ENCODE measurements around the gene BCL2L15. TPM values are rescaled to one million over a fixed set of nuclear protein-coding genes. Genes with fewer than 3 reads are reported as not detected.

Gene BCL2L15
- total RNA-seq, 1 donor: under 0.01 TPM

DNA sequence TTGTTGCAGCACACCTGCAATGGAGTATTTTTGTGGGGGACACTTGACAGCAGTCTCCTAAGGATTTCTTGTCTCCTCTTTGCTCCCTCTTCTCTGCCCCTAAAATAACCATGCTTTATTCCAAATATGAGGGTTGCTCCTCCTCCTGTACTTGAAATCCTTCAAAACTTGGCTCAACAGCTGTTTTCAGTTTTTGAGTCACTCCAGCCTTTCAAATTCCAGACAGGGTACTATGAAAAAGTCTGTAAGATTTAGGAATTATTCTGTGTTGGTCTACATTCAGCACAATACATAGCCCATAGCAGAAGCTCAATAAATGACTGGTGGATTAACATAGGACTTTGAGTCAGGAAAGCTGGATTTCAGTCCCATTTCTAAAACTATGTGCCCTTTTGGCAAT lies 11.7 kb upstream of the BCL2L15 start:
- H3K4me3 ChIP-seq (ENCODE audit: low read depth, low read length): no peak overlapping the region
- DNase-seq (ENCODE audit: low read depth): no peak
- TF ChIP-seq, protein P1, sequence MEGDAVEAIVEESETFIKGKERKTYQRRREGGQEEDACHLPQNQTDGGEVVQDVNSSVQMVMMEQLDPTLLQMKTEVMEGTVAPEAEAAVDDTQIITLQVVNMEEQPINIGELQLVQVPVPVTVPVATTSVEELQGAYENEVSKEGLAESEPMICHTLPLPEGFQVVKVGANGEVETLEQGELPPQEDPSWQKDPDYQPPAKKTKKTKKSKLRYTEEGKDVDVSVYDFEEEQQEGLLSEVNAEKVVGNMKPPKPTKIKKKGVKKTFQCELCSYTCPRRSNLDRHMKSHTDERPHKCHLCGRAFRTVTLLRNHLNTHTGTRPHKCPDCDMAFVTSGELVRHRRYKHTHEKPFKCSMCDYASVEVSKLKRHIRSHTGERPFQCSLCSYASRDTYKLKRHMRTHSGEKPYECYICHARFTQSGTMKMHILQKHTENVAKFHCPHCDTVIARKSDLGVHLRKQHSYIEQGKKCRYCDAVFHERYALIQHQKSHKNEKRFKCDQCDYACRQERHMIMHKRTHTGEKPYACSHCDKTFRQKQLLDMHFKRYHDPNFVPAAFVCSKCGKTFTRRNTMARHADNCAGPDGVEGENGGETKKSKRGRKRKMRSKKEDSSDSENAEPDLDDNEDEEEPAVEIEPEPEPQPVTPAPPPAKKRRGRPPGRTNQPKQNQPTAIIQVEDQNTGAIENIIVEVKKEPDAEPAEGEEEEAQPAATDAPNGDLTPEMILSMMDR (IDR thresholded peaks at IDR 0.05; ENCODE audit: insufficient read depth, low read depth, low read length): no peak

DNA sequence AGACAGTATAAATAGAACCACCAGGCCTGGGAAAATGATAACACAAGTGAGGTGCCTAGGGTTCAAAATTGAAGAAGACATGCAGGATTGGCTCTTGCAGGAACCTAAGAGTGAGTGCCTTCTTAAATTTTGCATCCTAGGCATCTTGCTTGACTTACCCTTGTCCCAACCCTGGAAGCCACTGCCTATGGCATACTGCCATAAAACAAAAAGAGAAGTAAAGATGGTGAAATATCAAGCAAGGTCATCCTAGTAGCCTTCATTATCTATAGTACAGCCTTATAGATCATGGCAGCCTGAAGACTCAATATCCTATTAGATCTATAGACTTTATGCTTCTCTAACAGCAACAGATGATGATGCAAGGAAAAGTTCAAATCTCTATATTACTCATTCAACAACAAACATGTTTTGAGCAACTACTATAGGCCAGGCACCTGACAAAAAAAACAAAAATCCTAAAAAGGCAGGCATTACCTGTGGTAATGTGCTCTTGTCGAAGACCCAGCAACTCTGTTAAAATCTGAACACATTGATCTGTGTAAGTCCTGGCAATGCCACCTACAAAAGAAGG lies 10.9 kb upstream of the BCL2L15 start:
- H3K4me3 ChIP-seq (ENCODE audit: low read depth, low read length): no peak overlapping the region
- TF ChIP-seq, protein P1 (IDR thresholded peaks at IDR 0.05; ENCODE audit: insufficient read depth, low read depth, low read length): no peak
- DNase-seq (ENCODE audit: low read depth): no peak

DNA sequence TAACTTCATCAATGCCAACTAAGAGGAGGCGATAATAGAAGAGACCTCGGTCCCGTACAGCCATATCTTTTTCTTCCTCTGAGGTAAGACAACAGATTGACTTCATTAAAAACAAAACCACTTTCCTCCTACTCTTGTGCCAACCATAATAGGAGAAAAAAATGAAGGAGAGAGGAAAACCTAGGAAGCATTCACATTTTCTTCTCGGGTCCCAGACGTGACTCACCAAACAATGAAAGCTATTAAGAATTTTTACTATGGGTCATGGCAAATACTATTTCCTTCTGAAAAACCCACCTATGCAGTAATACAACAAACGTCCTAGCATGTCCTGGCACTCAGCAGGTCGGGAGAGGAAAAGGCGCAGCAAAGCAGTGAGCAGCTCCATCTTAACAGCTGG lies 8.6 kb upstream of the BCL2L15 start:
- TF ChIP-seq, protein P1 (IDR thresholded peaks at IDR 0.05; ENCODE audit: insufficient read depth, low read depth, low read length): no peak
- H3K4me3 ChIP-seq (ENCODE audit: low read depth, low read length): no peak overlapping the region
- DNase-seq (ENCODE audit: low read depth): no peak

DNA sequence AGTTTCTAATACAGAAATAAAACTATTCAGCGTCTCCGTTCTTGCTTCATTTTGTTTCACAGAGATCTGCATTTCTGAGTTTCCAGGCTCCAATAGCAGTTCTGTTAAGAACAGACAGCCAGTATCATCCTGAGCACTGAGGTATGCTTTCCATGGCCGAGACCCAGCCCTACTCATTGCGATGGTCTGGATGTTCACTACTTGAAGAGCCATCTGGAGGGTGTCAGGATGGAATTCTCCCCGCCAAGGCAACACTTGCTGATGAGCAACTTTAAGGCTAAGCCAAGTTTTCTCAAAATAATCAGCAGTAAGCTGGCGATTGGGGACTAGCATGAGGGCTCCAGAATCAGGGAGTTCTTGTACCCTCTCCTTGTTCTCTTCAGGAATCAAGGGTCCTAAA lies 7.7 kb upstream of the BCL2L15 start:
- no peak overlapping the region for H3K4me3 ChIP-seq (ENCODE audit: low read depth, low read length)
- TF ChIP-seq, protein P1 (IDR thresholded peaks at IDR 0.05; ENCODE audit: insufficient read depth, low read depth, low read length): no peak
- DNase-seq (ENCODE audit: low read depth): no peak

DNA sequence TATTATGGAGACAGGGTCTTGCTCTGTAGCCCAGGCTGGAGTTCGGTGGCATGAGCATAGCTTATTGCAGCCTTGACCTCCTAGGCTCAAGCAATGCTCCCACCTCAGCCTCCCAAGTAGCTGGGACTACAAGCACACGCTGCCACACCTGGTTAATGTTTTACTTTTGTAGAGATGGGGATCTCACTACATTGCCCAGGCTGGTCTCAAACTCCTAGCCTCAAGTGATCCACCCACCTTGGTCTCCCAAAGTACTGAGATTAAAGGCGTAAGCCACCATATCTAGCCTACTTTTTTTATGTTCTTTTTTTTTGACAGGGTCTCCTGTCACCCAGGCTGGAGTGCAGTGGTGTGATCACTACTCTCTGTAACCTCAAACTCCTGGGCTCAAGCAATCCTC lies 5.9 kb upstream of the BCL2L15 start:
- no peak for DNase-seq (ENCODE audit: low read depth)
- H3K4me3 ChIP-seq (ENCODE audit: low read depth, low read length): no peak overlapping the region
- TF ChIP-seq, protein P1 (IDR thresholded peaks at IDR 0.05; ENCODE audit: insufficient read depth, low read depth, low read length): no peak

DNA sequence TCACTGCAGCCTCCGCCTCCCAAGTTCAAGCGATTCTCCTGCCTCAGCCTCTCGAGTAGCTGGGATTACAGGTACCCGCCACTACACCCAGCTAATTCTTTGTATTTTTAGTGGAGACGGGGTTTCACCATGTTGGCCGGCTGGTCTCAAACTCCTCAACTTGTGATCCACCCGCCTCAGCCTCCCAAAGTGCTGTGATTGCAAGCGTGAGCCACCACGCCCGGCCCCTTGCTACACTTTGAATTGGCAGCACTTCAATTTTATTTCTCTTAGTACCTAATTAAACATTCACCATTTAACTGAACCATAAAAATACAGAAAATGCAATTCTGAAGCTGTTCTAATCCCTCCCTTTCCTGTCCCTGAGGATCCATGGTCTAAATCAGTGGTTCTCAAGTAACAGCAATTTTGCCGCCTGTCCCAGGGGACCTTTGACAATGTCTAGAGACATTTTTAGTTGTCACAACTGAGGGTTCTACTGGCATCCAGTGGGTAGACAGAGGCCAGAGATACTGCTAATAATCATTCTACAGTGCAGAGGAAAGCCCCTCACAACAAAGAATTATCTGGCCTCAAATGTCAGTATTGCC lies 4.3 kb upstream of the BCL2L15 start:
- TF ChIP-seq, protein P1 (IDR thresholded peaks at IDR 0.05; ENCODE audit: insufficient read depth, low read depth, low read length): no peak
- no peak overlapping the region for H3K4me3 ChIP-seq (ENCODE audit: low read depth, low read length)
- no peak for DNase-seq (ENCODE audit: low read depth)

DNA sequence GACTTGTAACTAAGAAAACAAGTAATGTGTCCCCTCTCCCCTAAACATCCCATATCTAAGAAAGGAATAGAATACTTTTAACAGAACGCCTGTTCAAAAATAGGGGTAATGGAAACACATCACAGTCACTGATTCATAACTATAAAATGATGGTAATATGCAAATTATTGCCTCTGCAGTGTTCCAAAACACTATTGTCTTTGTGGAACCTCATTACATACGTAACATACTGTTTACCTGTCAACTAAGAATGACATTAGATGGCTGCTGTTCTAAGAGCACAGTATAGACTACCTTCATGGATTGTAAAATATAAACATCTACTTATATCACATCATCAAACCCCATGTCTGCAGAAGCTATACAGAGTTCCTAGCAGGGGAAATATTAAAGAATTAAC lies 3.4 kb upstream of the BCL2L15 start:
- TF ChIP-seq, protein P1 (IDR thresholded peaks at IDR 0.05; ENCODE audit: insufficient read depth, low read depth, low read length): no peak
- H3K4me3 ChIP-seq (ENCODE audit: low read depth, low read length): no peak overlapping the region
- DNase-seq (ENCODE audit: low read depth): no peak

Data from fibroblast of villous mesenchyme (primary cell).